ENCODE data around the gene PHF2.

Gene PHF2

GRCh38 chr9:93634311-93635185 lies 58.2 kb downstream of the PHF2 start:
- no peak for DNase-seq

DNA sequence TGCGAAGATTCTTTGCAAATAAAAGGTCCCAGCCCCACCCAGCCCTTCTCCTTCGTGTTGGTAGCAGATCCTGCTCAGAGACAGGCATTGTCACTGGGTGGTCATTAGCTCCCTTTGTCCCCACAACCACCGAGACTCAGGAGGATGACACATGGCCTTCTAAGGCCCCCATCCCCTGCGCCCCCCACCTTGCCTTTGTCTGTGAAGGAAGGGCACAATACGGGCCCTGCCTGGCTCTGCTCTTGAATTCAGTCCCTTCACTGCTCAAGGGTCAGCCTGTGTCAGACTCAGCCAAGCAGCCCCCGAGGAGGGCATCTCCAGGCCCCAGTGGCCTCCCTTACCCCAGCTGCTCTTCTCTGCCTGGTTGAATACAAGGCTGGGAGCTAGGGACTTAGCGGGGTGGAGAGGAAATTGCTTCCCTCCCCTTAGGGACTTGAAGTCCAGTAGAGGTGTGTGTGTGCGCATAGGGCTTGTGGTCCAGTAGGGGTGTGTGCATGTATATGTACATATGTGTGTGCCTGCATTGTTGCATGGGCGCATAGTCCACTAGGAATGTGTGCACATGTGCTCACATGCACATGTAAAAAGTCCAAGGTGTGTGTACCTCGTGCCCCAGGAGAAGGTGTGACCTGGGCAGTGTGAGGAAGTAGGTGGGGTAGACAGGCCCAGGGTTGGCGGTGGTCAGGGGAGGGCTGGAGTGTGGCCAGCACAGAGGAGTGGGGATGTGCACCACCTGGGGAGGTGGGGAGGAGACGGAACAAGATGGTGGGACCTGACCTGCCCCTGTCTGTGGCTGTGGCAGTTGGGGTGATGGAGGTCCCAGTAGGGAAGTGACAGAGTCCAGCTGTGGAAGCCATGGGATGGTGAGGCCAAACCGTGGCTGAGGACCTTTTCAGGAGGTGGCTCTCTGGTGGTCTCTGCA lies 59.1 kb downstream of the PHF2 start:
- DNase-seq: no peak

DNA sequence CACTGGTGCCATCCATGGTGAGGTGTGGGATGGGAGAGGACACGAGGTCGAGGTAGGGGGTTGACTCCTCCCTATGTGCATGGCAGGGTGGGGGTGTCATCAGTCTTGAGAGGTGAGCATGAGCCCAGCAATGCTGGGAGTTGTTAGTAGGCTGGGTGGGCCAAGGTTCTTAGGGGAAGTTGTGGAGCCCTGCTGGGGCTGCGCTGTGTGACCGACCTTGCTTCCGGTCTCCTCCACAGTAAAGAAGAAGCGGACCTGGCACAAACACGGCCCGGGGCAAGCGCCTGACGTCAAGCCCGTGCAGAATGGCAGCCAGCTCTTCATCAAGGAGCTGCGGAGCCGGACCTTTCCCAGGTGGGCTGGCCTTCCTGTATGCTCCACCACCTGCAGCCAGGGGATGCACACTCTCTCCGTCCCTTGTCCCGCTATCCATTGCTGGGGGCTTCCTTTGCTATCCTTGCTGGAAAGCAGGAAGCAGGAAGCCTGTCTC lies 59.8 kb downstream of the PHF2 start:
- no peak for DNase-seq

- DNase-seq: no peak
Observed at GRCh38 chr9:93636667-93637066, 60.3 kb downstream of the PHF2 start.

DNA sequence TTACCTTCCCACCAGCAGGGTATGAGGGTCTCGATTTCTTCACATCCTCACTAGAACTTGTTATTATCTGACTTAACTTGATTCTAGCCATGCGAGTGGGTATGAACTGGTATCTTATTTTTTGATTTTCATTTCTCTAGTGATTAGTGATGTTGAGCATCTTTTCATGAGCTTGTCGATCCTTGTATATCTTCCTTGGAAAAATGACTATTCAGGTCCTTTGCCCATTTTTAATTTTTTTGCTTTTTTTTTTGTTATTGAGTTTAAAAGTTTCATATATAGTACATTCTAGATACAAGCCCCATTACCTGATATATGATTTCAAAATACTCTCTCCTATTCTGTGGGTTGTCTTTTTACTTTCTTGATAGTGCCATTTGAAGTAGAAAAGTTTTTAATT lies 61.5 kb downstream of the PHF2 start:
- DNase-seq: no peak

DNA sequence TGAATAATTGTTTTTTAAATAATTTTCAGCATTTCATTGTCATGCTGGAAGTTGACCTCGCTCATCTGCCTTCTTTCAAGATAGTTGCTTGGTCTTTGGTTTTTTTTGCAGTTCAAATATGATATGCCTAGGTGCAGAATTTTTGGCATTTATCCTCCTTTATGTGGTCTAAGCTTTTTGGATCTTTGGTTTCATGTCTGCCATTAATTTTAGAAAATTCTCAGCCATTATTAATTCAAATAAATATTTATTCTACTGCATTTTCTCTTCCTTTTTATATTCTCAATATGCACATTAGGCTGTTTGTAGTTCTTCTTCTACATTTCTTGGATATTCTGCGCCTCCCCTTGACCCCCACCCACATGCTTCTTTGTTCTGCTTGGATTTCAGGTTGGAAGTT lies 63.6 kb downstream of the PHF2 start:
- no peak for DNase-seq

GRCh38 chr9:93642961-93643360 lies 66.6 kb downstream of the PHF2 start:
- DNase-seq: no peak

- DNase-seq: no peak
Observed at GRCh38 chr9:93644397-93645088, 68.2 kb downstream of the PHF2 start.

- no peak for DNase-seq
Observed at GRCh38 chr9:93645149-93645889, 68.9 kb downstream of the PHF2 start.

DNA sequence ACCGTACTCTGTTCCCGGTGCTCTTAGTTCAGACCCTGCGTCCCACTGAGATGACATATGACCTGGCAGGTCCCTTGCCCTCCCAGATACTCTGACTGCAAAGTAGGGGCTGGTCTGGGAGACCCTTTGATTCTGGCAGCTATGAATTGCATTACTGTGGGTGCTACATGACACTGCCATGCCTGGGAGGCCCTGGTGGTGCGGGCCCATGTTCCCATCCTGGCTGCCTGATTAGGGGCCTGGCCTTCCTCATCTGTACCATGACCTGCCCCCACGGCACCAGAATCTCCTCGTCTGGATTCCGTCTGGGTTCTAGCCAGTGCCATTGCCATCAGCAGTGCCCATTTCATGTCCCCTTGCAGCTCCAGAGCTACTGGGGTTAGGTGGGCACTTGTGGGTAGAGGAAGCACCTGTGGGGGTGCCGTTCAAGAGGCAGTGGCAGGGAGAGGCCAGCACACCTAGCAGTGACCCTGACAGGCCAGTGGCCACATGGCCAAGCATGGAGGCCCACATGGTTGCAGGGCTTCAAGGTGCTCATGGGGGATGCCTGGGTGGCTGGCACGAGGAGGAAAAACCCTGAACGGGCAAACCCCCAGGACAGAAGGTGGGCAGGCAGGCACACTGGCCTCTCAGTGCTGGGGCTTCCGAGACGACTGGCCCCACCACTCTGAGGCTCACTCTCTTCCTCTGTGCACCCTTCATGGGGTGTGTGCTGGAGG lies 69.7 kb downstream of the PHF2 start:
- no peak for DNase-seq

DNA sequence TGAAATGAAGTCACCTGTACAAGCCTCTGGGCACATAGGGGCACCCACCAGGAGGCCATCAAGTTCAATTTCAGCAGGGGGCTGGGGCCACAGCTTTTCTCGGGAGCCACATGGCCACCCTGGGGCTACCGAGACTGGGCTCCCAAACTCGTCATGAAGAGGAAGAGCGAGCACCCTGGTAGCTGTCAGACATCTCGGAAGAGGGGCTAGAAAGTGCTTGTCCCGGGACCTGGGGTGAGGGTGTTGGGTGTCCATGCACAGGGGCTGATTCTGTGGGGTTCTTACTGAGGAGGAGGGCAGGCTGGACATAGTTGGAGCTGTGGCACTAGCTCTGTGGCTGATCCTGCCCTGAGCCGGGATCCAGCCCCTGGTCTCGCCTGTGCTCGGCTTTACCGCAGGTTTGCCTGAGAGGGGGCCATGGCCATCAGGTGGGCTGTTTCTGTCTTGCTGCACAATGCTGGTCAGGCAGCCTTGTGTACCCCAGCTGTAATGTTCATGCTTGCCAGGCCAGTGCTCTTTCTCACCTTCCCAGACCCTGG lies 70.3 kb downstream of the PHF2 start:
- DNase-seq: no peak

DNA sequence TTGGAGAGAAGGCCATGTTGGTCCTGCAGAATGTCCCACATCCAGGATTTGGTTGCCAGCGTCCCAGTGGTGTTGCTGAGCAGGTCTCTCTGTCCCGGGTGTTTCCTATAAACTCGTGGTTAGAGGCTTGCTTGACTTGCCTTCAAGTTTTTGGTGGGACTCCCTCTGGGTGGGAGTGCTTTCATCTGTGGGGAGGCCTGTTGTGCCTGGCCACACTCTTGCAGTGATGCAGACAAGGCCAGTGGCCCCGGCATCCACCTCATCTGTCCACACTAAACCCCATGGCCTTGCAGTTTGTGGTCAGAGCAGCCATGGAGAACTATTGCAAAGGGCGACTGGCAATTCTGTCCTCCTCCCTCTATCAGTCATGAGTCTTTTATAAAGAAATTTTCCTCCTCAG lies 71.8 kb downstream of the PHF2 start:
- DNase-seq: no peak

DNA sequence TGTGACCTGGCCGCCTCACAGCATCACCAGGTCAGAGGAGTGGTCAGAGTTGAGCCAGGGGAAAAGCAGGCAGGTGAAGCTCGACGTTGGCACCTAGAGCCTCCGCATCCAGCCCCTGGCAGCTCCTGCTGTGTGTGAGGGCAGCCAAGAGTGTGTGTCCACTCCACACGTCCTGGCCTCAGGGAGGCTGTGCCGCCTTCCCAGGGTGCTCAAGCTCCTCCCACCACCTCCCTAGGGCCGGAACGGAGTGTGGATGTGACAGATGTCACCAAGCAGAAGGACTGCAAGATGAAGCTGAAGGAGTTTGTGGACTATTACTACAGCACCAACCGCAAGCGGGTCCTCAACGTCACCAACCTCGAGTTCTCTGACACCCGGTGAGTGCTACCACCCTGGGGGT lies 72.5 kb downstream of the PHF2 start:
- no peak for DNase-seq

DNA sequence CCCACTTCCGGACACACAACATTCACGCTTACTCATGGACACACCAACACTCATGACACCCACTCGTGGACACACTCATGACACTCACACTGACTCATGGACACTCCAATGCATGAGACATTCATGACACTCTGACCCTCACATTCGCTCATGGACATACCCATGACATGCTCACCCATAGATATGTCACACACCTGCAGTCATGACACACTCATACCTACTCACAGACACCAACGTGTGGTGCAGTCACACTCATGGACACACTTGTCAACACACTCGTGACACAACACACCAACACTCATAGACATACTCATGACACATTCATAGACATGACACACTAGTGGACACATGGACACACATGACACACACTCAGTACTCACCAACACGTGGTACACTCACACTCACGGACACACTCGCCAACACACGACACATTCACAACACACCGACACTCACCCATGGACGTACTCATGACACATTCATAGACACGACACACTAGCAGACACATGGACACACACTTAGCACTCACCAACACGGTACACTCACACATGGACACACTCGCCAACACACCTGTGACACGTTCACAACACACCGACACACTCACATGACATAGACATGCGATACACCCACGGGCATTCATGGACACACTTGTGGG lies 73.4 kb downstream of the PHF2 start:
- DNase-seq: no peak

DNA sequence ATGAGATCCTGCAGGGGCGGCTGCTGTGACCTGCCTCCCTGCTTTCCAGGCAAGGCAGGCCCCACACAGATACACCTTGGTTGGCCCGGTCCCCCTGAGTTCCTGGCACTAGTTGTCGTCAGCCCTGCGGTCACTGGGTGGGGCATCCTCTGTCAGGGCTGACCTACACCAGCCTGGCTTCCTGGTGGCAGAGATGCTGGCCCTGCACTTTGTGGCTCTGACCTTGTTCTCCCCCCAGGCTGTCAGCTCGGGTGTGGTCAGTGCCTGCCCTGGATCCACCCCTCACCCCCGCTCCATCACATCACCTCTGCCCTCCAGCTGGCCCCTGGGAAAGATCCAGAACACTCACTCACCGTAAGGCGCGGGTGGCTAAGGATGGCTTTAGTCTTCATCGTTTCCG lies 74.1 kb downstream of the PHF2 start:
- DNase-seq: no peak

DNA sequence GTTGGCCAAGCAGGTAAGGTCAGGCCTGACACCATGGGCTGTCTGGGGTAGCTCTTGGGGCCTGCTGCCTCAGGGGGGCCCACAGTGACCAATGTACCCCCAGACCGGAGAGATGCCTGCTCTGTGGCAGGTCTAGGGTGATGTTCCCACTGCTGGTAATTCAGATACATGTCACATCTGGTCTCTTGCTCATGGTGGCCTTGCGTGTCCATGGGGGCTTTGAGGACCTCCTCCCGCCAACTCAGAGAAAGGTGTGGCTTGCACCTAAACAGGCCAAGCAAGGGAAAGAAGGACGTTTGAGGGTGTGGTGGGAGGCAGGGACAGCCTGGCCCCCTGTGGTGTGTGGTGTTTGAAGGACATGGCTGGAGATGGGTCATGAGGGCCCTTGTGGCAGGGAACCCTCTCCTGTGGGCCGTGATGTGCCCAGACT lies 75.2 kb downstream of the PHF2 start:
- DNase-seq: no peak

- DNase-seq: no peak
Observed at GRCh38 chr9:93652604-93653592, 76.5 kb downstream of the PHF2 start.

- no peak for DNase-seq
Observed at GRCh38 chr9:93653760-93654159, 77.4 kb downstream of the PHF2 start.

DNA sequence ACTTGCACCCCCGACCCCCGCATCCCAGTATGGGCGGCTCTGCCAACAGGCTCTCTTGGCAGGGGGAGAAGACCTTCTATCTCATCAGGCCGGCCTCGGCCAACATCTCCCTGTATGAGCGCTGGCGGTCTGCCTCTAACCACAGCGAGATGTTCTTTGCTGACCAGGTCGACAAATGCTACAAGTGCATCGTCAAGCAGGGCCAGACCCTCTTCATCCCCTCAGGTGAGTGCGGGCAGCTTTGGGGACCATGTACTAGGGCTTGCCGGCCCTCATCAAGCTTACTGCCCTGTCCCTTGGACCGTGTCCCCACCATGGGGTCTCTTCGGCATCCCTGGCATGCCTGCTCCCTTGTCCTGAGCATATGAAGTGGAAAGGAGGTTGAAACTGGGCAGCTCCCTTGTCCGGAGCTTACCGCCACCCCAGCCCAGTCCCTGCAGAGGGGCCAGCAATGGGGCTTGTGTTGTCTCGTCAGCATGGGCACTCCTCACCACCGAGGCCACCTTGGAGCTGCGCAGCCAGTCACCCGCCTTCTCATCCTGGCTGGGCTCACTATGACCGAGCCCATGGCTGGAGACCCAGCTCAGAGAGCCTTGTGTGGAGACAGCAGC lies 78.1 kb downstream of the PHF2 start:
- DNase-seq: no peak

Measured in hippocampal formation (tissue), 2 donors.